OCI-LY3 (cell line): Measurements from ENCODE around the gene COL6A2.

Source experiments
- H2AFZ ChIP-seq: fragments of 200-600, 300-600 bp; shearing (Covaris generic); 2 replicates; pipeline ENCODE4 v1.6.0; 2014; ENCODE audit warnings: antibody characterized with exemption, low read depth, low read length
- H3K27ac ChIP-seq: fragments of 200-600, 300-600 bp; sonication (generic); 2 replicates; pipeline ENCODE4 v1.5.1; 2014; ENCODE audit warnings: mild to moderate bottlenecking, low read length, moderate library complexity, mixed read lengths
- H3K27me3 ChIP-seq: fragments of 200-600, 300-600 bp; sonication (generic); 2 replicates; pipeline ENCODE4 v1.6.1; 2014; ENCODE audit warnings: low read depth, low read length, mixed read lengths
- H3K36me3 ChIP-seq: fragments of 200-600, 300-600 bp; sonication (generic); replicated peaks from 2 replicates; pipeline ENCODE3; 2014; ENCODE audit warnings: low read depth, low read length, mixed read lengths
- H3K4me1 ChIP-seq: fragments of 300-600, 200-600 bp; sonication (generic); 2 replicates; pipeline ENCODE4 v1.6.1; 2014; ENCODE audit warnings: low read length, mixed read lengths
- H3K4me2 ChIP-seq: fragments of 200-600, 300-600 bp; sonication (generic); 2 replicates; pipeline ENCODE4 v1.6.1; 2014; ENCODE audit warnings: low read length, mixed read lengths
- H3K4me3 ChIP-seq: fragments of 300-600, 200-600 bp; sonication (generic); 2 replicates; pipeline ENCODE4 v1.5.1; 2014; ENCODE audit warnings: antibody characterized with exemption, mild to moderate bottlenecking, low read length, moderate library complexity
- H3K79me2 ChIP-seq: fragments of 300-600, 200-600 bp; shearing (Covaris generic); 2 replicates; pipeline ENCODE4 v1.6.1; 2014; ENCODE audit warnings: mild to moderate bottlenecking, low read length, mixed read lengths
- H3K9ac ChIP-seq: fragments of 300-600, 200-600 bp; shearing (Covaris generic); 2 replicates; pipeline ENCODE4 v1.6.0; 2014; ENCODE audit warnings: mild to moderate bottlenecking, low read length, moderate library complexity
- H3K9me3 ChIP-seq: fragments of 200-600, 300-600 bp; shearing (Covaris generic); 2 replicates; pipeline ENCODE4 v1.6.1; 2014; ENCODE audit warnings: low read length, mixed read lengths; ENCODE audit not compliant: insufficient read depth
- H4K20me1 ChIP-seq: fragments of 200-600, 300-600 bp; sonication (generic); 2 replicates; pipeline ENCODE4 v1.6.1; 2016; ENCODE audit warnings: low read length, mixed read lengths; ENCODE audit not compliant: insufficient read depth
- EZH2phosphoT487 ChIP-seq: fragments of 200-600 bp; shearing (Covaris generic); IDR thresholded peaks from 2 replicates; pipeline ENCODE4 v1.6.1; 2018; ENCODE audit warnings: antibody characterized with exemption, mixed run types, low read depth
- TF ChIP-seq, protein P1 (sequence below): fragments of 200-600, 300-600 bp; sonication (generic); IDR thresholded peaks from 2 replicates; pipeline ENCODE4 v1.5.1; 2014; ENCODE audit warnings: antibody characterized with exemption, low read length, low read depth

COL6A2 gene

GRCh38 chr21:46087641-46088040, 10.3 kb upstream of the COL6A2 start:
- Histone ChIP-seq H3K9ac (no peak overlapping the region), H4K20me1 (no peaks in the 10 kb centered on the region), H3K9me3 (no peaks in the 10 kb centered on the region), H3K4me2 (no peak overlapping the region), H3K27ac (no peak overlapping the region), H3K79me2 (no peaks in the 10 kb centered on the region), H3K27me3 (no peaks in the 10 kb centered on the region), H3K4me3 (no peak overlapping the region), H3K4me1 (no peaks in the 10 kb centered on the region), H2AFZ (no peak overlapping the region), H3K36me3 (no peaks in the 10 kb centered on the region)
- no peak for TF ChIP-seq EZH2phosphoT487
- TF ChIP-seq, protein P1, sequence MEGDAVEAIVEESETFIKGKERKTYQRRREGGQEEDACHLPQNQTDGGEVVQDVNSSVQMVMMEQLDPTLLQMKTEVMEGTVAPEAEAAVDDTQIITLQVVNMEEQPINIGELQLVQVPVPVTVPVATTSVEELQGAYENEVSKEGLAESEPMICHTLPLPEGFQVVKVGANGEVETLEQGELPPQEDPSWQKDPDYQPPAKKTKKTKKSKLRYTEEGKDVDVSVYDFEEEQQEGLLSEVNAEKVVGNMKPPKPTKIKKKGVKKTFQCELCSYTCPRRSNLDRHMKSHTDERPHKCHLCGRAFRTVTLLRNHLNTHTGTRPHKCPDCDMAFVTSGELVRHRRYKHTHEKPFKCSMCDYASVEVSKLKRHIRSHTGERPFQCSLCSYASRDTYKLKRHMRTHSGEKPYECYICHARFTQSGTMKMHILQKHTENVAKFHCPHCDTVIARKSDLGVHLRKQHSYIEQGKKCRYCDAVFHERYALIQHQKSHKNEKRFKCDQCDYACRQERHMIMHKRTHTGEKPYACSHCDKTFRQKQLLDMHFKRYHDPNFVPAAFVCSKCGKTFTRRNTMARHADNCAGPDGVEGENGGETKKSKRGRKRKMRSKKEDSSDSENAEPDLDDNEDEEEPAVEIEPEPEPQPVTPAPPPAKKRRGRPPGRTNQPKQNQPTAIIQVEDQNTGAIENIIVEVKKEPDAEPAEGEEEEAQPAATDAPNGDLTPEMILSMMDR = no peak

- no peaks in the 10 kb centered on the region for H3K27me3 ChIP-seq
- H3K36me3 ChIP-seq = no peaks in the 10 kb centered on the region
- no peaks in the 10 kb centered on the region for H4K20me1 ChIP-seq
- no peak overlapping the region for H3K4me3 ChIP-seq
- H3K9ac ChIP-seq = no peak overlapping the region
- TF ChIP-seq, protein P1 = no peak
- no peak for TF ChIP-seq EZH2phosphoT487
- H3K79me2 ChIP-seq = no peaks in the 10 kb centered on the region
- H2AFZ ChIP-seq = no peak overlapping the region
- H3K9me3 ChIP-seq = no peaks in the 10 kb centered on the region
- H3K27ac ChIP-seq = no peak overlapping the region
- no peaks in the 10 kb centered on the region for H3K4me1 ChIP-seq
- no peak overlapping the region for H3K4me2 ChIP-seq
Observed at GRCh38 chr21:46088189-46088588, 9.7 kb upstream of the COL6A2 start.

DNA sequence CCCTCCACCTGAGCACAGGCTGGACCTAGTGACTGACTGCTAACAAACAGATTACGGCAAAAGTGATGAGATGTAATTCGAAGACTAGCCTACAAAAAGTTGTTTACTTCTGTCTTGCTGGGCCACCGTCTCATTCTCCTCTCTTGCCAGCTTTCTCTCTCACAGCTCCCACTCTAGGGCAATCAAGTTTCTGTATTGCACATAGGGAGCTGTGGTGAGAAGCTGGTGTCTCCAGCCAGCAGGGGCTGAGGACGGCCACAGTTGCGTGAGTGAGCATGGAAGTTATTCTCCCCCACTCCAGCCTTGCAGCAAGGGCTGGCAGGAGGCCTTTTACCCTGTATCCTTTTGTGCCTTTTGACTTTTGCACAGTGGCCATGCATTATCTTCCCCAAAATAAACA, 8.6 kb upstream of the COL6A2 start:
- Histone ChIP-seq H3K79me2 (no peaks in the 10 kb centered on the region), H4K20me1 (no peaks in the 10 kb centered on the region), H3K9ac (no peak overlapping the region), H3K4me3 (no peak overlapping the region), H3K36me3 (no peaks in the 10 kb centered on the region), H3K27ac (no peak overlapping the region), H3K4me2 (no peak overlapping the region), H3K27me3 (no peaks in the 10 kb centered on the region), H3K9me3 (no peaks in the 10 kb centered on the region), H3K4me1 (no peaks in the 10 kb centered on the region), H2AFZ (no peak overlapping the region)
- TF ChIP-seq, protein P1 = no peak
- TF ChIP-seq EZH2phosphoT487 = no peak

DNA sequence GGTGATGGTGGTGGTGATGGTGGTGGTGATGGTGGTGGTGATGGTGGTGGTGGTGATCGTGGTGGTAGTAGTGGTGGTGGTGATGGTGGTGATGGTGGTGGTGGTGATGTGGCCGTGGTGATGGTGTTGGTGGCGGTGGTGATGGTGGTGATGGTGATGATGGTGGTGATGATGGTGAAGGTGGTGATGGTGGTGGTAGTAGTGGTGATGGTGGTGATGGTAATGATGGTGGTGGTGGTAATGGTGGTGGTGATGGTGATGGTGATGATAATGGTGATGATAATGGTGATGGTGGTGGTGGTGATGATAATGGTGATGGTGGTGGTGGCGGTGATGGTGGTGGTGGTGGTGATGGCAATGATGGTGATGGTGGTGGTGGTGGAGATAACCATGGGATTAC, 6.8 kb upstream of the COL6A2 start:
- H3K27me3 ChIP-seq = no peaks in the 10 kb centered on the region
- no peak overlapping the region for H3K27ac ChIP-seq
- no peak overlapping the region for H3K9ac ChIP-seq

More for the DNA sequence above, 6.8 kb upstream of the COL6A2 start:
- Histone ChIP-seq H2AFZ (no peak overlapping the region), H3K9me3 (no peaks in the 10 kb centered on the region), H3K4me2 (no peak overlapping the region), H3K79me2 (no peaks in the 10 kb centered on the region), H4K20me1 (no peaks in the 10 kb centered on the region), H3K4me3 (no peak overlapping the region), H3K4me1 (no peaks in the 10 kb centered on the region), H3K36me3 (no peaks in the 10 kb centered on the region)
- no peak for TF ChIP-seq EZH2phosphoT487
- TF ChIP-seq, protein P1 = no peak
